Spleen (tissue), 11 donors: ENCODE results near the gene NDOR1. TPM values are rescaled to one million over a fixed set of nuclear protein-coding genes. Genes with fewer than 3 reads are reported as not detected.

Experiments
- DNase-seq: peaks from one replicate; pipeline ENCODE4 v3.0.0-alpha.2; 2020
- H3K27ac ChIP-seq, 8 donors: fragments of 200-600 bp; sonication (generic) in 7 of 8; 1 replicate in 4 of 8; 2 replicates in 4 of 8; pipeline versions ENCODE4 v1.5.0 to v1.8.0; 2016 to 2021; ENCODE audit warnings: inconsistent platforms in 4 of 8, mild to moderate bottlenecking in 4 of 8, moderate library complexity in 1 of 8
- H3K27me3 ChIP-seq, 7 donors: fragments of 200-600 bp; sonication (generic) in 6 of 7; replicated peaks in 1 of 7; 1 replicate in 4 of 7; 2 replicates in 3 of 7; pipeline versions ENCODE4 v1.5.0 to v1.8.0; 2016 to 2021; ENCODE audit warnings: inconsistent platforms in 3 of 7, mild to moderate bottlenecking in 1 of 7
- H3K36me3 ChIP-seq, 6 donors: fragments of 200-600 bp; sonication (generic) in 5 of 6; 1 replicate in 4 of 6; 2 replicates in 2 of 6; pipeline versions ENCODE4 v1.5.0 to v1.8.0; 2016 to 2021; ENCODE audit warnings: inconsistent platforms in 2 of 6
- H3K4me1 ChIP-seq, 6 donors: fragments of 200-600 bp; sonication (generic) in 5 of 6; 1 replicate in 3 of 6; 2 replicates in 3 of 6; pipeline versions ENCODE4 v1.5.0 to v1.8.0; 2016 to 2021; ENCODE audit warnings: inconsistent platforms in 3 of 6
- H3K4me3 ChIP-seq, 8 donors: fragments of 200-600 bp; sonication (generic) in 7 of 8; 1 replicate in 4 of 8; 2 replicates in 4 of 8; pipeline versions ENCODE4 v1.5.0 to v1.8.0; 2016 to 2021; ENCODE audit warnings: inconsistent platforms in 4 of 8, mild to moderate bottlenecking in 4 of 8, moderate library complexity in 2 of 8
- H3K9me3 ChIP-seq, 8 donors: fragments of 200-600 bp; sonication (generic) in 7 of 8; 1 replicate in 4 of 8; 2 replicates in 4 of 8; pipeline versions ENCODE4 v1.5.0 to v1.8.0; 2016 to 2021; ENCODE audit warnings: inconsistent platforms in 4 of 8
- CTCF ChIP-seq, 11 experiments: fragments of 200-600 bp in 7 of 11; fragments of 450-650 bp in 4 of 11; sonication (generic) in 4 of 11; IDR thresholded peaks in 8 of 11; conservative IDR thresholded peaks in 3 of 11; 1 replicate in 7 of 11; 2 replicates in 4 of 11; pipeline versions ENCODE4 v1.4.0 to v1.8.0; 2016 to 2021; ENCODE audit warnings: antibody characterized with exemption in 11 of 11, inconsistent platforms in 4 of 11, mild to moderate bottlenecking in 1 of 11
- POLR2A ChIP-seq, 3 donors: fragments of 450-650 bp; IDR thresholded peaks; one replicate each; pipeline ENCODE4 v1.5.1; 2017; ENCODE audit warnings: antibody characterized with exemption in 3 of 3, mild to moderate bottlenecking in 1 of 3
- POLR2AphosphoS5 ChIP-seq, 3 donors: sonication (generic); formaldehyde crosslinking; IDR thresholded peaks; one replicate each; pipeline ENCODE4 v1.5.1; 2017; ENCODE audit warnings: antibody characterized with exemption in 3 of 3
- WGBS, 5 donors: extraction: QIAGEN DNeasy Blood & Tissue Kit in 3 of 5; methylation state at CpG; one replicate each; pipeline versions ENCODE4 v1.1.5 to v1.1.7; 2013 to 2018; 5-methylcytosine and 5-hydroxymethylcytosine counted together
- intact Hi-C: fragments of 100-400 bp; cut with DNase I; formaldehyde crosslinking; loops from one replicate; pipeline ENCODE4 v1.15.0; 2023; ENCODE audit warnings: low total_unique reads
- microRNA-seq, 3 donors: library from miRNA; unstranded; fragments of <30 nt; microRNA quantifications; one replicate each; pipeline versions ENCODE4 to v1.1.0, GENCODE V29; 2019 to 2020
- polyA plus RNA-seq, 3 donors: library from polyadenylated mRNA; stranded (reverse); fragments of 200-250 nt; gene quantifications; one replicate each; pipeline ENCODE4 v1.2.1, GENCODE V29; 2013
- small RNA-seq, 4 donors: library from RNA; depleted of rRNA; stranded (forward); fragments of <200 nt; gene quantifications; one replicate each; pipeline ENCODE3, GENCODE V24; 2016
- total RNA-seq, 7 donors: library from RNA; depleted of rRNA in 3 of 7; stranded (reverse); fragments of >200 nt in 3 of 7; fragmentation: NEBNext Ultra II Directional in 4 of 7; extraction: Animal tissue kit (Norgen Biotek cat#: 25700) in 4 of 7; gene quantifications; one replicate each; pipeline versions ENCODE4 v1.1.0 to v1.2.1, GENCODE V29; 2016 to 2021
- donor health status: healthy with polysubstance abuse.
- donor health status: DM: no; HTN: no; CAD: no; lungs with moderate emphysema.
- donor health status: DM: no; HTN: no; CAD: no.
- donor health status: Bipolar disorder and iron deficiency.
- donor health status: healthy.
- donor health status: DM: no; HTN: no; CAD: no.
- donor health status: DM: yes; HTN: yes; CAD: no.

Gene NDOR1
- total and polyA plus RNA-seq, 10 donors = 6.3 to 28.7 (median 19.5) TPM

GRCh38 chr9:137263506-137263905 is 58.0 kb downstream of the NDOR1 start:
- Histone ChIP-seq H3K9me3 (no peaks in the 10 kb centered on the region), H3K27me3 (no peaks in the 10 kb centered on the region), H3K4me3 (no peak overlapping the region), H3K4me1 (peaks cover 0 to 35% (median 12%) of the 10 kb centered on the region in 6 donors), H3K27ac (no peak overlapping the region), H3K36me3 (peaks cover 0 to 84% (median 42%) of the 10 kb centered on the region in 6 donors)
- intact Hi-C loops = no loop called here
- 77 to 90% (median 81%) methylated on average over 8 to 10 of the region's 10 CpGs for WGBS, 5 donors
- no peak for TF ChIP-seq POLR2AphosphoS5 (IDR thresholded peaks at IDR 0.05)
- TF ChIP-seq CTCF (IDR thresholded peaks at IDR 0.05 in 8 of 11, conservative IDR thresholded peaks at IDR 0.05 in 3 of 11) = no peak
- peak; percentile 53 for DNase-seq

GRCh38 chr9:137264067-137264466 is 58.6 kb downstream of the NDOR1 start:
- no peak overlapping the region for H3K27ac ChIP-seq
- WGBS, 5 donors = 93 to 96% (median 95%) methylated on average over 22 of the region's 22 CpGs
- H3K4me1 ChIP-seq = peaks cover 4 to 37% (median 17%) of the 10 kb centered on the region in 6 donors
- peak; percentile 63 for DNase-seq
- TF ChIP-seq CTCF (IDR thresholded peaks at IDR 0.05 in 8 of 11, conservative IDR thresholded peaks at IDR 0.05 in 3 of 11) (no peak), POLR2A (IDR thresholded peaks at IDR 0.05) (no peak), POLR2AphosphoS5 (IDR thresholded peaks at IDR 0.05) (peak in 1 of 3 donors; percentile 48)
- H3K4me3 ChIP-seq = no peak overlapping the region
- peaks cover 0 to 84% (median 37%) of the 10 kb centered on the region in 6 donors for H3K36me3 ChIP-seq
- intact Hi-C loops = no loop called here
- H3K27me3 ChIP-seq = no peaks in the 10 kb centered on the region
- no peaks in the 10 kb centered on the region for H3K9me3 ChIP-seq

GRCh38 chr9:137265496-137266161 is 60.1 kb downstream of the NDOR1 start:
- Histone ChIP-seq H3K4me3 (no peak overlapping the region), H3K36me3 (peaks cover 0 to 92% (median 36%) of the 10 kb centered on the region in 6 donors), H3K9me3 (no peaks in the 10 kb centered on the region), H3K27ac (peak overlapping the region in 1 of 8 donors; percentile 14), H3K27me3 (no peaks in the 10 kb centered on the region), H3K4me1 (peaks cover 12 to 48% (median 30%) of the 10 kb centered on the region in 6 donors)
- intact Hi-C loops = no loop called here
- DNase-seq = peak; percentile 64
- TF ChIP-seq POLR2A (IDR thresholded peaks at IDR 0.05) (no peak), POLR2AphosphoS5 (IDR thresholded peaks at IDR 0.05) (peak in 1 of 3 donors; percentile 34)
- 93 to 97% (median 94%) methylated on average over 9 to 29 of the region's 29 CpGs for WGBS, 5 donors

GRCh38 chr9:137266162-137266527 is 60.6 kb downstream of the NDOR1 start:
- peak in 1 of 3 donors; percentile 30 for TF ChIP-seq POLR2AphosphoS5 (IDR thresholded peaks at IDR 0.05)
- TF ChIP-seq POLR2A (IDR thresholded peaks at IDR 0.05) = no peak
- H3K4me1 ChIP-seq = peaks cover 12 to 53% (median 34%) of the 10 kb centered on the region in 6 donors
- no peaks in the 10 kb centered on the region for H3K9me3 ChIP-seq
- 75 to 100% (median 92%) methylated on average over 2 to 15 of the region's 15 CpGs for WGBS, 5 donors
- H3K36me3 ChIP-seq = peaks cover 0 to 93% (median 39%) of the 10 kb centered on the region in 6 donors
- peak; percentile 65 for DNase-seq
- intact Hi-C loops = no loop called here
- peak overlapping the region in 1 of 8 donors; percentile 14 for H3K27ac ChIP-seq
- no peak overlapping the region for H3K4me3 ChIP-seq
- H3K27me3 ChIP-seq = no peaks in the 10 kb centered on the region

Small RNA genes lying within 50 kb of the gene (microRNA-seq; reads per million reads assigned to microRNA genes)
- 0 reads per million in 3 donors for gene MIR3621

Small RNA genes lying within 50 kb of the gene (small RNA-seq; reads per million reads assigned to genes)
- 0 reads per million in 4 donors for gene MIR3621

Other genes starting within 250 kb of the NDOR1 start
Only the 30 nearest of the 31 such genes appear.
- gene PTGDS, start 228.2 kb upstream of the NDOR1 start, total RNA-seq = 100 to 1,000 TPM; 134 to 457 (median 378) TPM
- 1,000 to 10,000 TPM in 1 of 3 donors, 100 to 1,000 TPM in 2; 462 to 1,396 (median 703) TPM for gene PTGDS, start 228.2 kb upstream of the NDOR1 start, polyA plus RNA-seq
- gene LCNL1, start 222.7 kb upstream of the NDOR1 start, total RNA-seq = 1 to 10 TPM; 1.8 to 8.3 (median 3.3) TPM
- 1 to 10 TPM; 1.3 to 4.7 (median 2.3) TPM for gene LCNL1, start 222.7 kb upstream of the NDOR1 start, polyA plus RNA-seq
- gene PAXX, start 213.3 kb upstream of the NDOR1 start, total RNA-seq = 10 to 100 TPM; 51.3 to 72.9 (median 63.9) TPM
- 100 to 1,000 TPM; 168 to 264 (median 261) TPM for gene PAXX, start 213.3 kb upstream of the NDOR1 start, polyA plus RNA-seq
- 10 to 100 TPM in 1 of 7 donors, 1 to 10 TPM in 6; 3.5 to 10.7 (median 5.5) TPM for gene CLIC3, start 209.1 kb upstream of the NDOR1 start, total RNA-seq
- gene CLIC3, start 209.1 kb upstream of the NDOR1 start, polyA plus RNA-seq = 1 to 10 TPM; 2.9 to 7.2 (median 5.3) TPM
- 10 to 100 TPM; 36.3 to 97.5 (median 59.0) TPM for gene ABCA2, start 177.5 kb upstream of the NDOR1 start, total RNA-seq
- gene ABCA2, start 177.5 kb upstream of the NDOR1 start, polyA plus RNA-seq = 10 to 100 TPM; 11.9 to 38.6 (median 19.6) TPM
- 10 to 100 TPM in 2 of 7 donors, 1 to 10 TPM in 5; 5.5 to 14.9 (median 6.7) TPM for gene FUT7, start 173.6 kb upstream of the NDOR1 start, total RNA-seq
- gene FUT7, start 173.6 kb upstream of the NDOR1 start, polyA plus RNA-seq = 1 to 10 TPM; 4.0 to 6.9 (median 4.8) TPM
- gene NPDC1, start 159.5 kb upstream of the NDOR1 start, total RNA-seq = 100 to 1,000 TPM in 5 of 7 donors, 10 to 100 TPM in 2; 86.3 to 197 (median 111) TPM
- gene NPDC1, start 159.5 kb upstream of the NDOR1 start, polyA plus RNA-seq = 100 to 1,000 TPM; 104 to 358 (median 256) TPM
- under 1 TPM in 2 of 7 donors, not detected in 5; 0.32 to 0.40 TPM for gene ENTPD2, start 151.6 kb upstream of the NDOR1 start, total RNA-seq
- gene ENTPD2, start 151.6 kb upstream of the NDOR1 start, polyA plus RNA-seq = under 1 TPM in 2 of 3 donors, not detected in 1; 0.11 to 0.58 TPM
- gene SAPCD2, start 135.1 kb upstream of the NDOR1 start, total RNA-seq = 1 to 10 TPM; 2.1 to 6.5 (median 3.0) TPM
- 1 to 10 TPM in 2 of 3 donors, under 1 TPM in 1; 0.76 to 2.5 (median 2.4) TPM for gene SAPCD2, start 135.1 kb upstream of the NDOR1 start, polyA plus RNA-seq
- gene UAP1L1, start 128.2 kb upstream of the NDOR1 start, total RNA-seq = 10 to 100 TPM; 19.5 to 35.9 (median 28.6) TPM
- 10 to 100 TPM; 12.5 to 29.7 (median 24.6) TPM for gene UAP1L1, start 128.2 kb upstream of the NDOR1 start, polyA plus RNA-seq
- gene MAN1B1, start 118.7 kb upstream of the NDOR1 start, total RNA-seq = 10 to 100 TPM; 43.2 to 67.9 (median 51.7) TPM
- 100 to 1,000 TPM in 1 of 3 donors, 10 to 100 TPM in 2; 49.6 to 112 (median 90.0) TPM for gene MAN1B1, start 118.7 kb upstream of the NDOR1 start, polyA plus RNA-seq
- 100 to 1,000 TPM; 105 to 250 (median 166) TPM for gene DPP7, start 91.0 kb upstream of the NDOR1 start, total RNA-seq
- gene DPP7, start 91.0 kb upstream of the NDOR1 start, polyA plus RNA-seq = 100 to 1,000 TPM; 342 to 536 (median 501) TPM
- under 1 TPM in 1 of 7 donors, not detected in 6; 0.70 TPM for gene GRIN1, start 66.5 kb upstream of the NDOR1 start, total RNA-seq
- gene GRIN1, start 66.5 kb upstream of the NDOR1 start, polyA plus RNA-seq = under 1 TPM; 0.03 to 0.07 (median 0.03) TPM
- gene LRRC26, start 35.6 kb upstream of the NDOR1 start, total RNA-seq = under 1 TPM in 2 of 7 donors, not detected in 5; 0.28 to 0.60 TPM
- gene LRRC26, start 35.6 kb upstream of the NDOR1 start, polyA plus RNA-seq = under 1 TPM in 1 of 3 donors, not detected in 2; 0.06 TPM
- not detected for gene TMEM210, start 33.6 kb upstream of the NDOR1 start, total RNA-seq
- not detected for gene TMEM210, start 33.6 kb upstream of the NDOR1 start, polyA plus RNA-seq
- gene ANAPC2, start 17.1 kb upstream of the NDOR1 start, total RNA-seq = 10 to 100 TPM; 38.4 to 93.0 (median 62.2) TPM
- gene ANAPC2, start 17.1 kb upstream of the NDOR1 start, polyA plus RNA-seq = 10 to 100 TPM; 27.8 to 67.4 (median 48.5) TPM
- 10 to 100 TPM; 38.2 to 54.3 (median 43.0) TPM for gene SSNA1, start 17.0 kb upstream of the NDOR1 start, total RNA-seq
- gene SSNA1, start 17.0 kb upstream of the NDOR1 start, polyA plus RNA-seq = 100 to 1,000 TPM in 1 of 3 donors, 10 to 100 TPM in 2; 82.0 to 109 (median 99.6) TPM
- 1 to 10 TPM; 6.3 to 9.6 (median 7.2) TPM for gene TPRN, start 5.0 kb upstream of the NDOR1 start, total RNA-seq
- 10 to 100 TPM in 1 of 3 donors, 1 to 10 TPM in 2; 4.5 to 10.7 (median 4.7) TPM for gene TPRN, start 5.0 kb upstream of the NDOR1 start, polyA plus RNA-seq
- 10 to 100 TPM; 28.4 to 37.9 (median 34.6) TPM for gene TMEM203, start 52 bp upstream of the NDOR1 start, total RNA-seq
- 10 to 100 TPM; 37.4 to 50.1 (median 44.9) TPM for gene TMEM203, start 52 bp upstream of the NDOR1 start, polyA plus RNA-seq
- gene RNF208, start 16.5 kb downstream of the NDOR1 start, total RNA-seq = 1 to 10 TPM; 1.2 to 6.2 (median 2.4) TPM
- gene RNF208, start 16.5 kb downstream of the NDOR1 start, polyA plus RNA-seq = 1 to 10 TPM; 2.3 to 5.4 (median 2.9) TPM
- gene CYSRT1, start 19.5 kb downstream of the NDOR1 start, total RNA-seq = under 1 TPM in 2 of 7 donors, not detected in 5; 0.36 to 0.94 TPM
- gene CYSRT1, start 19.5 kb downstream of the NDOR1 start, polyA plus RNA-seq = under 1 TPM; 0.55 to 0.70 (median 0.64) TPM
- not detected for gene RNF224, start 21.8 kb downstream of the NDOR1 start, total RNA-seq
- not detected for gene RNF224, start 21.8 kb downstream of the NDOR1 start, polyA plus RNA-seq
- not detected for gene SLC34A3, start 25.2 kb downstream of the NDOR1 start, total RNA-seq
- not detected for gene SLC34A3, start 25.2 kb downstream of the NDOR1 start, polyA plus RNA-seq
- gene TUBB4B, start 35.6 kb downstream of the NDOR1 start, total RNA-seq = 100 to 1,000 TPM in 4 of 7 donors, 10 to 100 TPM in 3; 55.1 to 137 (median 102) TPM
- gene TUBB4B, start 35.6 kb downstream of the NDOR1 start, polyA plus RNA-seq = 100 to 1,000 TPM in 2 of 3 donors, 10 to 100 TPM in 1; 59.6 to 112 (median 107) TPM
- gene STPG3, start 45.6 kb downstream of the NDOR1 start, total RNA-seq = not detected
- not detected for gene STPG3, start 45.6 kb downstream of the NDOR1 start, polyA plus RNA-seq
- 10 to 100 TPM; 27.7 to 46.8 (median 39.9) TPM for gene NELFB, start 49.6 kb downstream of the NDOR1 start, total RNA-seq
- gene NELFB, start 49.6 kb downstream of the NDOR1 start, polyA plus RNA-seq = 10 to 100 TPM; 26.6 to 49.7 (median 28.0) TPM
- 10 to 100 TPM; 23.1 to 39.9 (median 29.4) TPM for gene TOR4A, start 72.0 kb downstream of the NDOR1 start, total RNA-seq
- 10 to 100 TPM in 1 of 3 donors, 1 to 10 TPM in 2; 3.2 to 10.8 (median 5.1) TPM for gene TOR4A, start 72.0 kb downstream of the NDOR1 start, polyA plus RNA-seq
- 10 to 100 TPM in 3 of 7 donors, 1 to 10 TPM in 4; 5.6 to 24.4 (median 9.4) TPM for gene NRARP, start 96.6 kb downstream of the NDOR1 start, total RNA-seq
- gene NRARP, start 96.6 kb downstream of the NDOR1 start, polyA plus RNA-seq = 1 to 10 TPM in 1 of 3 donors, under 1 TPM in 2; 0.37 to 1.3 (median 0.94) TPM
- 10 to 100 TPM; 14.5 to 52.8 (median 29.8) TPM for gene EXD3, start 217.5 kb downstream of the NDOR1 start, total RNA-seq
- gene EXD3, start 217.5 kb downstream of the NDOR1 start, polyA plus RNA-seq = 10 to 100 TPM; 15.6 to 62.3 (median 43.4) TPM
- 10 to 100 TPM in 2 of 7 donors, 1 to 10 TPM in 5; 1.9 to 15.0 (median 5.3) TPM for gene NOXA1, start 217.7 kb downstream of the NDOR1 start, total RNA-seq
- 10 to 100 TPM in 1 of 3 donors, 1 to 10 TPM in 2; 3.2 to 10.7 (median 7.8) TPM for gene NOXA1, start 217.7 kb downstream of the NDOR1 start, polyA plus RNA-seq